H54 (cell line): ENCODE results near the gene LTV1.

Experiments used
- DNase-seq: peaks from one replicate; pipeline ENCODE4 v3.0.0; 2011; ENCODE audit warnings: low spot score, mixed read lengths; ENCODE audit not compliant: insufficient read length
- FAIRE-seq: peaks from 3 replicates; lab custom pipeline; 2011; peaks lifted over from hg19 to GRCh38; lab: Jason Lieb, UNC
- POLR2A ChIP-seq: IDR thresholded peaks from 2 replicates; pipeline ENCODE4 v1.6.1; 2011; ENCODE audit warnings: low read depth, mild to moderate bottlenecking, low read length

LTV1 gene

DNA sequence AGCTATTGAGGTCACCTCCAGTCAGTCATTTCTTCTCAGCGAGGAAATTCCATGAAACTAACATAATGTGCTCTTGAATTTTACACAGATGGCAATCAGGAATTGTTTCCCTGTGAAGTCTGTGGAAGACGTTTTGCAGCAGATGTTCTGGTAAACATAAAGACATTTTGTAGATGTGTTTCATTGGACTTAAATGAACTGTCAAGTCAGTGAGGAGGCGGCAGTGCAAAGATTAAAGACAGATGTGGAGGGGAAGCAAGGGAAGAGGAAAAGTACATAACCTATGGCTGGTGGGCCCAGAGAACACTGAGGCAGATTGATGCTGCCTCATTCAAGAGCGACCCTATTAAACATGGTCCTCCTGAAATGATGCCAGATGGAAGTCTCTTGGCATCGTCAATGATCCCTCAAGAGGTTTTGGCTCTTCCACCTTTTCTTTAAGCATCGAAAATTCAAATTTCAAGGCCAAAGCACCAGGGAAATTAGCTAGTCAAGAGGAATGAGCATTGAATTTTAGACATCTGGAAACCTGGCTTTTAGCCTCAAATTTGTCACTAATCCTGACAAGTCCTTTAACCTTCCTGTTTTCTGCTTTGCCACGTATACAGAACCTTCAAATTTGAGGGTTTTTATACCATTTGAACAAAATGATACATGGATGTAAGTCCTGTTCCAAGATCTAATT, 41.2 kb downstream of the LTV1 start:
- DNase-seq (no peak), FAIRE-seq (no peak)
- TF ChIP-seq POLR2A, result no peak

DNA sequence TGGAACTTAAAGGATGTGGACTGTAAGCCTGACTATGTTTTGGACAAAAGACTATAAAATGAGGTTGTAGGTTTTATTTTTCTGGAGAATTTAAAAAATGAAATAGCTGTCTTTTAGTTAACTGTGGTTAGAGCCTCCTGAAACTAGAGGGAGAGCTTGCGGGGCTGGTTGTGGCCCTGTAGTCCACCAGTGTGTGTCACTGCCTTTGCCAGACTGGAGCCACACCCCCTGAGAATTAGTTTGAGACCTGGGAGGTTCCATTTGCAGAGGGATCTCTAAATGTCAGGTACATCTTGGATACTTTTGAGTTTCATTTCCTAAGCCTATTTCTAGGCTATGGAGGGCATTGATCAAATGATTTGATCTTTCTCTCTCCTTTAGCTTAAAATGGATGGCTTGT, 42.0 kb downstream of the LTV1 start:
- TF ChIP-seq POLR2A, result no peak
- FAIRE-seq (no peak), DNase-seq (no peak)

GRCh38 chr6:143894655-143895054, 51.5 kb downstream of the LTV1 start:
- DNase-seq (no peak), FAIRE-seq (no peak)
- TF ChIP-seq POLR2A, result no peak

- DNase-seq (no peak), FAIRE-seq (no peak)
- TF ChIP-seq POLR2A, result no peak
Measured at GRCh38 chr6:143896126-143896860, 53.2 kb downstream of the LTV1 start.

- TF ChIP-seq POLR2A, result no peak
- DNase-seq, result no peak
- no peak for FAIRE-seq
Measured at GRCh38 chr6:143900358-143900757, 57.2 kb downstream of the LTV1 start.

GRCh38 chr6:143901885-143902750, 59.0 kb downstream of the LTV1 start:
- TF ChIP-seq POLR2A, result no peak
- FAIRE-seq (no peak), DNase-seq (no peak)

GRCh38 chr6:143902827-143903226, 59.7 kb downstream of the LTV1 start:
- DNase-seq, result no peak
- no peak for FAIRE-seq
- no peak for TF ChIP-seq POLR2A

- FAIRE-seq, result no peak
- DNase-seq, result no peak
Measured at GRCh38 chr6:143911028-143911427, 67.9 kb downstream of the LTV1 start.

DNA sequence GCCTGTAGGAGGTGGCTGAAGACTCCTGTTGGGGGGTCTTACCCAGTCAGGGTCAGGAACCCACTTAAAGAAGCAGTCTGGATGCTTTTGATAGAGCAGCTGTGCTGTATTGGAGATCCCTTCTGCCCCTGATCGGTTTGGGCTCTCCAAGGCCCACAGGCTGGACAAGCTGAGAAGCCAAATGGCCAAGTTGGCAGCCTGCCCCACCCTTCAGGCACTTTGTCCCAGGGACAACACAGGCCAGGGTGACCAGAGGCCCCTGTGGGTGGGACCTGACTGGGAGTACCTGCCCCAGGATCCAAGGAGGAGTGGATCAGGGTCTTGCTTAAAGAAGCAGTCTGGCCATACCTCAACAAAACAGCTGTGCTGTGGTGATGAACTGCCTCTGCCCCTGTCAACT, 69.5 kb downstream of the LTV1 start:
- no peak for TF ChIP-seq POLR2A
- FAIRE-seq (no peak), DNase-seq (no peak)

More at GRCh38 chr6:143911028-143911427, 67.9 kb downstream of the LTV1 start:
- no peak for TF ChIP-seq POLR2A
